Measurements from ENCODE around the gene FBXL17.
"Not testable (repeated sequence)": the region's sequence is repeated elsewhere in the genome, so short reads cannot be mapped to it uniquely, and the experiment has no call there.

The FBXL17 gene

DNA sequence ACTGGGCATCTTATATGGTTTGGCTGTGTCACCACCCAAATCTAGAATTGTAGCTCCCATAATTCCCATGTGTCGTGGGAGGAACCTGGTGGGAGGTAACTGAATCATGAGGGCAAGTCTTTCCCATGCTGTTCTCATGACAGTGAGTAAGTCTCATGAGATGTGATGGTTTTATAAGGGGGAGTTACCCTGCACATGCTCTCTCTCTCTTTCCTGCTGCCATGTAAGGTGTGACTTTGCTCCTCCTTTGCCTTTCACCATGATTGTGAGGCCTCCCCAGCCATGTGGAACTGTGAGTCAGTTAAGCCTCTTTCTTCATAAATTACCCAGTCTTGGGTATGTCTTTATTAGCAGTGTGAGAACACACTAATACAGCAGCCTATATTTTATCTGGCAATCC is 229.0 kb downstream of the FBXL17 start:
- DNase-seq (ENCODE audit: low read depth), result not testable (repeated sequence)

GRCh38 chr5:108149369-108149768 is 232.5 kb downstream of the FBXL17 start:
- no peak for DNase-seq (ENCODE audit: low read depth)

DNA sequence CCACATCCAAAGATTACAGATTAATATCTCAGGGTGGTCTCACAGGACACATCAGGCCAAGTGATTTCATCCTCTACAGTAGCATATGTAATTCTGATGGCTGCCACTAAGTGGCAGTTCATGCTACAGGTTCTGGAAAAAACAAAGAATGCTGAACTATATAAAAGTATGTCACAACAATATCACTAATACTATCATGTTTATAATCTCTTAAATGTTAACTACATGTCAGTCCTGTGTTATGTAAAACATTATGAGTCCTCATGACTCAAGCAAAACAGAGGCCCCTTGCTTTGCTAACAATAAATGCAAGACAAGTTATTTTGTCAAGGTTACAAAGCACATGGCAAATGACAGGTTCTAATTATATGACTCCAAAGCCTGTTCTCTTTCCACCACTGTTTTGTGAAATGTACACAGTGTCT is 233.2 kb downstream of the FBXL17 start:
- no peak for DNase-seq (ENCODE audit: low read depth)

GRCh38 chr5:108146222-108146621 is 235.7 kb downstream of the FBXL17 start:
- DNase-seq (ENCODE audit: low read depth), result no peak

DNA sequence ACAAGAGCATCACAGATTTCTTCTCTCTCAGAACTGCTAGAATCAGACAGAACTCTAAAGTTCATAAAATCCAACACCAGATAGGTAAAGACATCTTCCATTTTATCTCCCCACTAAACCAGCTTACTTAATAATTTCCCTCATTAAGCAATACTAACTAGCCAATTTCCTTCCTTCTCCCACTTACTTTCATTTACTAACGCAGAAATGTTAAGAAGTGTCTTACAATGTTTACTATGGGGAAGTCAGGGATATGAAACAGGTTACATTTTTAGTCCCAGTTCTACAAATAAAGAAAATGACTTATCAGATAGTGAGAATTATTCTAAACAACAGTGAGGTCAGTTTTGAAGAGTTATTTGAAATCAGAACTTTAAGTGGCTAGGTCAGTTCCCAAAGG is 236.5 kb downstream of the FBXL17 start:
- DNase-seq (ENCODE audit: low read depth), result no peak

DNA sequence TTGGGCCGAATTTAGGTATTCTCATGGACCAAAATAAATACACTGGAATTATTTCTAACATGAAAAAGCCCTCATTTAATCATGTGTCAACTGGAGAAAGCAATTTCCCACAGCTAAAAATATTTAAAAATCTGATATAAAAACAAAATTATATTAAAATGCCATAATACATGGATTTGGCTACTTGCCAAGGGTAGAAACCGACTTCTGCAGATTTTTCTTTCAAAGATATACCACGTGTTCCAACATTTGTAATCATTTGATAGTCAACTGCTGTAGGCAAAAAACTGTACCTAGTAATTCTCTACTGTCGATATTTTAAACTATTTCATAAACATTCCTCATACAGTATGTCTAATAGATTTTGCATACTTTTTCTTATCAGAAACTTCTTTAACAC is 237.6 kb downstream of the FBXL17 start:
- DNase-seq (ENCODE audit: low read depth), result no peak

- DNase-seq (ENCODE audit: low read depth), result no peak
Observed at GRCh38 chr5:108143581-108143980, 238.3 kb downstream of the FBXL17 start.

DNA sequence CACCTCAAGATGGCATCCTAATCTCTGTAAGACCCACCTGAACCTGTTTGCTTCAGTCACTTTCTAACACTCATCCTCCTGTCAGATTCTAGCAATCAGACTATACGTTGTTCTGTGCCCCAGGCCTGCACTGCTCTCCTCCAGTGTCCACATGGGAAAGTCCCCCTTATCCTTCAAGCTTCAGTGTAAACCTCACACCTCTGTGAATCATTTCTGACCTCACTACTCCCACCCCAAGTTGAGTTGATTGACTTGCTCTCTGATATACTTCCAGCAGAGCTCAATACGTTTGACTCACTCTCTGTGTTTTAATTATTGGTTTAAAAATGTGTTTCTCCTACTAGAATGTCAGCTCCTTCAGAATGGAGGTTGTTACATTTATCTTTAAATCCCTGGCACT is 240.2 kb downstream of the FBXL17 start:
- no peak for DNase-seq (ENCODE audit: low read depth)

- DNase-seq (ENCODE audit: low read depth), result no peak
Observed at GRCh38 chr5:108136493-108136892, 245.4 kb downstream of the FBXL17 start.

- DNase-seq (ENCODE audit: low read depth), result no peak
Observed at GRCh38 chr5:108129129-108129528, 252.8 kb downstream of the FBXL17 start.

- DNase-seq (ENCODE audit: low read depth), result no peak
Observed at GRCh38 chr5:108125771-108126511, 256.0 kb downstream of the FBXL17 start.

GRCh38 chr5:108124596-108124995 is 257.3 kb downstream of the FBXL17 start:
- DNase-seq (ENCODE audit: low read depth), result no peak

GRCh38 chr5:108122702-108123101 is 259.2 kb downstream of the FBXL17 start:
- no peak for DNase-seq (ENCODE audit: low read depth)

DNA sequence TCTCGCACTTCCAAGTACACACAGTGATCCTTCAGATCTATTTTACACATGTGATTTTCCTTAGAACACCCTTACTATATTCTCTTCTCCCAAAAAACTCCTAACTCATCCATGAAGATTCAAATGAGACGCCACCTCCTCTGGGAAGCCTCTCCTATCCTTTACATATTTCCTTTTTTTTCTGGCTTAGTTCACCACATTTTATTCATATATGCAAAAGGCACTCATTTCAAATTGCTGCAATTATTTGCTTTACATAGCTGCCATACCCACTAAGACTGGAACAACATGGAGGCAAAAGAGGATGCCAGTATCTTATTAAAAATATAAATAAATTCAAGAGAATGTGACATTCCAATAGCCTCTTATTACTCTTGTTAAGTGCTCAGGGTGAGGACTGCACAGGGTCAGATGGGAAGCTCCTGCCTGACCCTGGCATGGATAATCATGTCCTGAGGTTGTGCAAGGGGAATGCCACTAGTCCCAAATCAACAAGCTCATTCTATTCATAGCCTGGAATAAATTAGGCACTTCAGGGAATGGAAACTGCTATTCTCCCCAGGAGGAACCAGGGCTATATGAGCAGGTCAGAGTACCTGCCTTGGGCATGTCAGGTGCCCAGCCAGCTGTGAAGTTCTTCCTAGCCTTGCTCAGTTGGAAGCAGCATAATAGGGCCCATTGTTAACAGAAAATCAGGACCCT is 262.9 kb downstream of the FBXL17 start:
- DNase-seq (ENCODE audit: low read depth), result no peak

- no peak for DNase-seq (ENCODE audit: low read depth)
Observed at GRCh38 chr5:108115673-108116072, 266.2 kb downstream of the FBXL17 start.

DNA sequence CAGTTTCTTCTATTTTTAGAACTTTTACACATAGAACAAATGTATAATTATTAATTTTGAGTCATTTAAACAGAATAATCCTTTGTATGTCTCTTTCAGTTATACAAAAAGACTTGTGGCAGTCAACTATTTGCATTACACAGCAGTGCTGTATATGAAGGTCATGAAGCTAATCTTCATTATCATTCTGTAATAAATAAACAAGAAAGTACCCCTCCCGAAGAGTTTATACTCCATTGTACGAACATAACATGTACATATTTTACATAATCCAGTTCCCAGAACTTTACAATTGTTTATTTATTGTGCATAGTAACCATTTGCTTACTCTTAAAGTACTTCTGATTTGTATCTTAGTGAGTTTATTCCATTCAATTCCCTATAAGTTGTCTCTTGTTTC is 267.9 kb downstream of the FBXL17 start:
- DNase-seq (ENCODE audit: low read depth), result no peak

GRCh38 chr5:108111736-108112135 is 270.2 kb downstream of the FBXL17 start:
- no peak for DNase-seq (ENCODE audit: low read depth)

- DNase-seq (ENCODE audit: low read depth), result no peak
Observed at GRCh38 chr5:108109059-108109458, 272.8 kb downstream of the FBXL17 start.

GRCh38 chr5:108104448-108104847 is 277.4 kb downstream of the FBXL17 start:
- DNase-seq (ENCODE audit: low read depth), result no peak

DNA sequence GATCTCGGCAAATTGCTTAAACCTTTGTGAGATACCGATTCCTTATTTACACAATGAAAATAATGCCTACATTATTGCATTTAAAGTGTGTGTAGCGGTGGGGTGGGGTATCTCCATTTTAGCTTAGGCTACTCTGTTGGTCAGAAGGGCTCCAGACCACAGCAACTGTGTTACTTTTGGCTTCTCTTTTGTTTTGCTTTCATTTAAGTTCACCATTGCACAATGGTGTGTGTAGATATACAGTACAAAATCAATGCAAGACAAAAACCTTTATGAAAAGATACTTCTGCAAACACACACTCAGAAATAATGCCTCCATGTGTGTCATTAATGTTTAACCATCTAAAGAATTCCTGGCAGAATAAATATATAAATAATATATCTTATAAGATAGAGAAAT is 279.4 kb downstream of the FBXL17 start:
- no peak for DNase-seq (ENCODE audit: low read depth)

DNA sequence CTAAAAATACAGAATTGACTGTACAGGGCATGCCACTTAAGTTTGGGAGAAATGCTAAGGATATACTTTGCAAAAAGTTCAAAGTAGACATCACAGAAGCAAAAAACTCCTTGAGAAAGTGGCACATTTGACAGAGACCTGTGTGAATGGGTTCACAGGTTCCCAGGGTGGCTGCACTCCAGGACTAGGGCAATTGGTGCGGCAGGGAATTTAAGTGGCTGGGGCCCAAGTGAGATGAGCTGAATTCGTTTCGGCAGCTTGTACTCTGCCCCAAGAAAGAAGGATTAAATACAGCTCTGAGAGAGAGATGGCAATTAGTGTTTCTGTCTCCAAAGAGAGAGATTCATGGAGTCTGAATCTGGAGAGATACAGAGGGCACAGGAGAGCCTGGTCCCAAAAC is 280.1 kb downstream of the FBXL17 start:
- DNase-seq (ENCODE audit: low read depth), result no peak

- DNase-seq (ENCODE audit: low read depth), result no peak
Observed at GRCh38 chr5:108101130-108101529, 280.8 kb downstream of the FBXL17 start.

GRCh38 chr5:108094800-108095199 is 287.1 kb downstream of the FBXL17 start:
- no peak for DNase-seq (ENCODE audit: low read depth)

GRCh38 chr5:108093186-108093585 is 288.7 kb downstream of the FBXL17 start:
- no peak for DNase-seq (ENCODE audit: low read depth)
